ENCODE results near the gene DSC3.
"Not testable (repeated sequence)": the region's sequence is repeated elsewhere in the genome, so short reads cannot be mapped to it uniquely, and the experiment has no call there.

The DSC3 gene

DNA sequence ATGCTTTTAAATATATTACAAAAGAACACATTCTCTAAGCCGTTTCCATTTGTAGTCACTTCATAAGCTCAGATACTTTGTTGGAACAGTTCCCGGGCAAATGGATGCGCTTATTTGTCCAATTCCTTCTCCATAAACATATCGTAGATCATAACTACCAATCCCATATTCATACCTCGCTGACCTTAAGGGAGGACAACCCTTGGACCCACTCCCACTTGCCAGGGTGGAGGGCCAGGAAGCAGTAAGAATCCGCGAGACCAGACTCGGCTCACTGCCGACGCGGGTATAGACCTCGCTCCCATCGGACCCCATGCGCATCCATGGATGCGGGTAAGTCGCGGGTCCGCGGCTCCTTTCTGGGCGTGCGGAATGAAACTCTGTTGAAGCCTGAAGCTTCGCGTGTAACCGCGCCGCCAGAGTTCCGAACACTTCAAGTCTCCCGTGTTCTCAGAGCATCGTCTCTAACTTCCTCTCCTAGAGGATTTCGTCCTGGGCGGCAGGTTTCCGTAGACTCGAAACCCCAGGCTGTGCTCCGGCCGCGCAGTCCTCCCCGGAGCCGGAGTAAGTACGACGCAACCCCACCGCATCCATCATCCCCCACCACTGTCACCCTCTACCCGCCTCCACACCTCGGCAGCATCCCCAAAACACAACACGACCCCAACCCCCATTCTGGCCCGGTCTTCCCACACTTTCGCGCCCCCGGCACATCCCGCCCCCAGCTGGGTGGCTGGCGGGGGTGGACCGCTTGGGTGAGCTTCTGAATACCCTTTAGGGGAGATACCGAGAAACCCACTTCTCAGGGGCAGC is 1.1 kb downstream of the DSC3 start:
- DNase-seq (ENCODE audit: low read depth): peak; percentile 8

- DNase-seq (ENCODE audit: low read depth): no peak
These were observed 1.8 kb downstream of the DSC3 start for GRCh38 chr18:31040686-31041270.

DNA sequence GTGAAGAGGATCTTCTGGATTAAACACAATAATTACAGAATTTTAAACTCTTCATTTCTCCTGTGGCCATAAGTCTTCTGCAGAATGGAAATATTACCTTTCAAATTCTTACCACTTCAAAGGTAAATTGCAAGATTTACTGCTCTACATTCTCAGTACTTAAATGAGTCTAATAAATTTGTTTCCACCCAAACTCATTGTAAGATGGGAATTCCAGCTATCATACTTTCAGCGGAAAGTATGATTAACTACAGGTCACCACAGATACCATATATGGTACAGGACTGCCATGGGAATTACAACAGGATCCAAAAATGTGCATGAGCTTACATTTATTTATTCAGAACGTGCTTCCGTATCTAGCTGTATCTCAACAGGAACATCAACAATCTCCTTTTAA is 3.1 kb downstream of the DSC3 start:
- DNase-seq (ENCODE audit: low read depth): peak; percentile 13

DNA sequence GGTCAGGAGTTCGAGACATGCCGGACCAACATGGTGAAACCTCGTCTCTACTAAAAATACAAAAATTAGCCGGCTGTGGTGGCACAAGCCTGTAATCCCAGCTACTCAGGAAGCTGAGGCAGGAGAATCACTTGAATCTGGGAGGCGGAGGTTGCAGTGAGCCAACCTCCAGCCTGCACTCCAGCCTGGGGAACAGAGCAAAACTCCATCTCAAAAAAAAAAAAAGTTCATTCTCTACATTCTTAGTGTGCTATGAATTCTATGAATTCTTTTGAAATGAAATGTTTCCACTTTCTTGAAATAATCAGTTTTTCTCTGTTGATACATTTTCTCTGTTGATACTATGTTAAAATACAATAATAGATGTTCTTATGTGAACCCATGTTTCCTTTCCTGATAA is 4.9 kb downstream of the DSC3 start:
- peak; percentile 19 for DNase-seq (ENCODE audit: low read depth)

- DNase-seq (ENCODE audit: low read depth): no peak
These were observed 8.0 kb downstream of the DSC3 start for GRCh38 chr18:31034541-31034940.

- DNase-seq (ENCODE audit: low read depth): no peak
These were observed 11.8 kb downstream of the DSC3 start for GRCh38 chr18:31030574-31031278.

GRCh38 chr18:31015715-31016434 is 26.7 kb downstream of the DSC3 start:
- no peak for DNase-seq (ENCODE audit: low read depth)

- peak; percentile 64 for DNase-seq (ENCODE audit: low read depth)
These were observed 31.1 kb downstream of the DSC3 start for GRCh38 chr18:31011455-31011854.

- DNase-seq (ENCODE audit: low read depth): peak; percentile 26
These were observed 31.9 kb downstream of the DSC3 start for GRCh38 chr18:31010601-31011000.

DNA sequence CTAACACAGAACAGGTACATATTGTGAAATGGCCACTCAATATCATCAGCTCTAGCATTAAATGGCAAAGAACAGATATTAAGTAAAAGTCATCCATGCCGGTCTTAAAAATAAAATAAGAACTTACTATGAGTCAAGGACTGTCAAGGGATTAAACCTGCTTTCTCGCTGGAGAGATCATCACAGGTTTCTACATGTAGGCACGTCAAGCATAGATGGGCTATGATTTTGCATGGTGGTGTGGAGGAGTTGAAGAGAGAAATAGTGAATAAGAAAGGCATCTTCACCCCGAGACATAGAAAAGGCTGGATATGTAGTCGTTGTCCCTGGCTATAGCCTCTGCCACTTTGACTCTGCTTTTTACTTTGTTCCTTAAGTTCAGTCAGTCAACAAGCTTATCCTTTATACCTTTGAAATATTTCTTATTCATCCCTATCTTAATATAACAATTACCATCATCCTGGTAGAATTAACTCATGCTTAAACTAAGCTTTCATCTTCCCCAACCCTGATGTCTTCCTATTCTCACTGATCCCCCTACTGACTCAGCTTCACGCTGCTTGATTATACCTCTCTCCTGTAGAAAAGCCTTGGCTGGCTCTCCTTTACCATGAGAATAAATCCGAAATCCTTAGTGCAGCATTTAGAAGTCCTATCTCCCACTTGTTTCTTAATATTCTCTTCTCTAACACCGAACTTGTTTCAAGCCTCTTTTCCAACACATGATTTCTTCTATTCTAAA is 42.5 kb downstream of the DSC3 start:
- DNase-seq (ENCODE audit: low read depth): no peak

- no peak for DNase-seq (ENCODE audit: low read depth)
These were observed 43.4 kb downstream of the DSC3 start for GRCh38 chr18:30999186-30999585.

GRCh38 chr18:30997223-30997622 is 45.3 kb downstream of the DSC3 start:
- no peak for DNase-seq (ENCODE audit: low read depth)

GRCh38 chr18:30992231-30992630 is 50.3 kb downstream of the DSC3 start:
- no peak for DNase-seq (ENCODE audit: low read depth)

GRCh38 chr18:30991397-30991796 is 51.1 kb downstream of the DSC3 start:
- no peak for DNase-seq (ENCODE audit: low read depth)

GRCh38 chr18:30989141-30989540 is 53.4 kb downstream of the DSC3 start:
- DNase-seq (ENCODE audit: low read depth): no peak

- DNase-seq (ENCODE audit: low read depth): no peak
These were observed 54.1 kb downstream of the DSC3 start for GRCh38 chr18:30988440-30988839.

- no peak for DNase-seq (ENCODE audit: low read depth)
These were observed 54.9 kb downstream of the DSC3 start for GRCh38 chr18:30987467-30988241.

DNA sequence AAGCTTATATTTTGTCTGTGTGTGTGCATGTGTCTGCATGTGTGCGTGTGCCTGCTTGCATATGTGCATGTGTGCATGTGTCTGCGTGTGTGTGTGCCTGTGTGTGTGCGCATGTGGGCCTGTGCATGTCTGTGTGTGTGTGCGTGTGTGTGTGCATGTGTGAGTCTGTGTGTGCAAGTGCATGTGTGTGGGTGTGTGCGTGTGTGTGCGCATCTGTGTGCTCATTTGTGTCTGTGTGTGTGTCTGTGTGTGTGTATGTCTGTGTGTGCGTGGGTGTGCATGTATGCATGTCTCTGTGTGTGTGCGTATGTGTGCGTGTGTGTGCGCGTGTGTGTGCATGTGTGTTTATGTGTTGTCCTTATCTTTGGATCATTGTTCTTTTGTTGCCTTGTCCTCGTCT is 56.8 kb downstream of the DSC3 start:
- no peak for DNase-seq (ENCODE audit: low read depth)

GRCh38 chr18:30982285-30982992 is 60.1 kb downstream of the DSC3 start:
- DNase-seq (ENCODE audit: low read depth): no peak

GRCh38 chr18:30978091-30978490 is 64.5 kb downstream of the DSC3 start:
- not testable (repeated sequence) for DNase-seq (ENCODE audit: low read depth)

All from iris pigment epithelial cell (primary cell).